Smooth muscle cell (in vitro differentiated cells): ENCODE data around the gene TLE4. TPM values are rescaled to one million over a fixed set of nuclear protein-coding genes. Genes with fewer than 3 reads are reported as not detected.
"Not testable (repeated sequence)": the region's sequence is repeated elsewhere in the genome, so short reads cannot be mapped to it uniquely, and the experiment has no call there.

Experiments
- DNase-seq: peaks from one replicate; lab custom pipeline; 2025; ENCODE audit not compliant: unreplicated experiment; lab: John Stamatoyannopoulos, UW
- H2AFZ ChIP-seq: fragments of 200-600 bp; sonication (generic); 2 replicates; pipeline ENCODE4 v1.6.0; 2016; ENCODE audit warnings: antibody characterized with exemption, low read depth, mild to moderate bottlenecking
- H3F3A ChIP-seq: fragments of 200-600 bp; sonication (generic); 2 replicates; pipeline ENCODE4 v1.6.0; 2017; ENCODE audit warnings: antibody characterized with exemption, low read depth
- H3K27ac ChIP-seq: fragments of 200-600 bp; sonication (generic); 2 replicates; pipeline ENCODE4 v1.5.1; 2016; ENCODE audit warnings: low read depth, mild to moderate bottlenecking
- H3K27me3 ChIP-seq: fragments of 200-600 bp; sonication (generic); 2 replicates; pipeline ENCODE4 v1.6.1; 2016; ENCODE audit warnings: low read depth, mild to moderate bottlenecking
- H3K36me3 ChIP-seq: fragments of 200-600 bp; sonication (generic); 2 replicates; pipeline ENCODE4 v1.5.1; 2016; ENCODE audit warnings: low read depth
- H3K4me1 ChIP-seq: fragments of 200-600 bp; sonication (generic); 2 replicates; pipeline ENCODE4 v1.5.1; 2016; ENCODE audit warnings: low read depth
- H3K4me2 ChIP-seq: fragments of 200-600 bp; sonication (generic); 2 replicates; pipeline ENCODE4 v1.6.0; 2016; ENCODE audit warnings: mild to moderate bottlenecking
- H3K4me3 ChIP-seq: fragments of 200-600 bp; sonication (generic); 2 replicates; pipeline ENCODE4 v1.5.1; 2016; ENCODE audit warnings: mild to moderate bottlenecking
- H3K79me2 ChIP-seq: fragments of 200-600 bp; sonication (generic); 2 replicates; pipeline ENCODE4 v1.6.0; 2016; ENCODE audit warnings: low read depth, mild to moderate bottlenecking
- H3K9ac ChIP-seq: fragments of 200-600 bp; sonication (generic); 2 replicates; pipeline ENCODE4 v1.6.0; 2016; ENCODE audit warnings: low read depth
- H3K9me3 ChIP-seq: fragments of 200-600 bp; sonication (generic); replicated peaks from 2 replicates; pipeline ENCODE4 v1.5.1; 2016; ENCODE audit warnings: low read depth
- H4K20me1 ChIP-seq: fragments of 200-600 bp; sonication (generic); 2 replicates; pipeline ENCODE4 v1.6.0; 2016; ENCODE audit warnings: low read depth
- WGBS: methylation state at CpG from one replicate; pipeline ENCODE4 v1.1.7; 2016; ENCODE audit warnings: low lambda C conversion rate; 5-methylcytosine and 5-hydroxymethylcytosine counted together
- polyA plus RNA-seq: library from polyadenylated mRNA; unstranded; fragments of >200 nt; fragmentation: Nextera tagmentation; extraction: Ambion mirVana; gene quantifications from 2 replicates; pipeline ENCODE4 v1.2.1, GENCODE V29; 2016
- total RNA-seq: library from RNA; depleted of rRNA; stranded (reverse); fragments of >200 nt; gene quantifications from 2 replicates; pipeline ENCODE4 v1.2.3, GENCODE V29; 2014
- TF ChIP-seq, protein P1 (sequence below): fragments of 200-600 bp; sonication (generic); IDR thresholded peaks from 2 replicates; pipeline ENCODE4 v1.5.1; 2017; ENCODE audit warnings: borderline replicate concordance, mild to moderate bottlenecking, antibody characterized with exemption; ENCODE audit not compliant: insufficient read depth, poor library complexity, severe bottlenecking

Gene TLE4
- total and polyA plus RNA-seq, 2 experiments from 2014 or later, result 31.6 to 74.3 TPM

DNA sequence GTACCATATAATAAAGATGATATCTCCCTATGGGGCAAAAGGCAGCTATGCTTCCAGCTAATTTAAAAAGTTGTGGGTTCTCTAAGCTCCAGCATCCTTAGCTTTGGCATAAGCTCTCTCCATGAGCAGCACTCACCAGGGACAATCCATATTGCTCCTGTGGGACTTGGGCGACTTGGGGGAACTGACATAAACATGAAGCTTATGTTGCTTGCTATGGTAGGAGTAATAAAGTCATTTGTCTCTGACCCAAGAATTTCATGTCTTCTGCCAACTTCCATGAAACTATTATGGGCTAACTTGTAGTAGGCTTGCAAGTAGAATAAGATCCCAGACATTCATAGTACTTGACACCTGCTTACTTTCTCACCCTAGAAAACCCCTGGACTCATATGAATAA lies 36.2 kb upstream of the TLE4 start:
- no peaks in the 10 kb centered on the region for H3K4me1 ChIP-seq
- H3K27ac ChIP-seq, result no peak overlapping the region
- no peak for DNase-seq
- H3K27me3 ChIP-seq, result no peaks in the 10 kb centered on the region
- no peak overlapping the region for H3K4me3 ChIP-seq
- H3K36me3 ChIP-seq, result no peaks in the 10 kb centered on the region
- no peaks in the 10 kb centered on the region for H4K20me1 ChIP-seq
- H2AFZ ChIP-seq, result no peak overlapping the region
- 91% methylated on average over 1 of the region's 1 CpG for WGBS
- no peaks in the 10 kb centered on the region for H3K9me3 ChIP-seq
- H3F3A ChIP-seq, result no peaks in the 10 kb centered on the region
- H3K4me2 ChIP-seq, result no peak overlapping the region
- H3K9ac ChIP-seq, result no peak overlapping the region
- TF ChIP-seq, protein P1, sequence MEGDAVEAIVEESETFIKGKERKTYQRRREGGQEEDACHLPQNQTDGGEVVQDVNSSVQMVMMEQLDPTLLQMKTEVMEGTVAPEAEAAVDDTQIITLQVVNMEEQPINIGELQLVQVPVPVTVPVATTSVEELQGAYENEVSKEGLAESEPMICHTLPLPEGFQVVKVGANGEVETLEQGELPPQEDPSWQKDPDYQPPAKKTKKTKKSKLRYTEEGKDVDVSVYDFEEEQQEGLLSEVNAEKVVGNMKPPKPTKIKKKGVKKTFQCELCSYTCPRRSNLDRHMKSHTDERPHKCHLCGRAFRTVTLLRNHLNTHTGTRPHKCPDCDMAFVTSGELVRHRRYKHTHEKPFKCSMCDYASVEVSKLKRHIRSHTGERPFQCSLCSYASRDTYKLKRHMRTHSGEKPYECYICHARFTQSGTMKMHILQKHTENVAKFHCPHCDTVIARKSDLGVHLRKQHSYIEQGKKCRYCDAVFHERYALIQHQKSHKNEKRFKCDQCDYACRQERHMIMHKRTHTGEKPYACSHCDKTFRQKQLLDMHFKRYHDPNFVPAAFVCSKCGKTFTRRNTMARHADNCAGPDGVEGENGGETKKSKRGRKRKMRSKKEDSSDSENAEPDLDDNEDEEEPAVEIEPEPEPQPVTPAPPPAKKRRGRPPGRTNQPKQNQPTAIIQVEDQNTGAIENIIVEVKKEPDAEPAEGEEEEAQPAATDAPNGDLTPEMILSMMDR, result no peak
- no peaks in the 10 kb centered on the region for H3K79me2 ChIP-seq

DNA sequence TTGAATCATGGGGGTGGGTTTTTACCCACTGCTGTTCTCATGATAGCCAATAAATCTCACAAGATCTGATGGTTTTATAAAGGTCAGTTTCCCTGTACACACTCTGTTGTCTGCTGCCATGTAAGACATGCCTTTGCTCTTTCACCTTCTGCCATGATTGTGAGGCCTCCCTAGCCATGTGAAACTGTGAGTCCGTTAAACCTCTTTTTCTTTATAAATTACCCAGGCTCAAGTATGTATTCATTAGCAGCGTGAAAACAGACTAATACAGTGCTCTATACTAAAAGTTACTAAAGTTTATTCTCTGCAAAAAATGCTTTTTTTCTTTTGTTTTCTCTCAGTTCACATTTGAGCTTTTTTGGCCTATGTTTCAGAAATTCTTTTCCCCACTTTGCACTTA lies 33.9 kb upstream of the TLE4 start:
- no peaks in the 10 kb centered on the region for H4K20me1 ChIP-seq
- no peak overlapping the region for H3K27ac ChIP-seq
- no peaks in the 10 kb centered on the region for H3K4me1 ChIP-seq
- no peaks in the 10 kb centered on the region for H3K27me3 ChIP-seq
- H3K4me2 ChIP-seq, result no peak overlapping the region
- no peak overlapping the region for H3K4me3 ChIP-seq
- no peak overlapping the region for H2AFZ ChIP-seq
- no peaks in the 10 kb centered on the region for H3K9me3 ChIP-seq
- no peaks in the 10 kb centered on the region for H3F3A ChIP-seq
- no peaks in the 10 kb centered on the region for H3K36me3 ChIP-seq
- TF ChIP-seq, protein P1, result no peak
- 97% methylated on average over 2 of the region's 2 CpGs for WGBS
- no peak for DNase-seq
- no peaks in the 10 kb centered on the region for H3K79me2 ChIP-seq
- H3K9ac ChIP-seq, result no peak overlapping the region

DNA sequence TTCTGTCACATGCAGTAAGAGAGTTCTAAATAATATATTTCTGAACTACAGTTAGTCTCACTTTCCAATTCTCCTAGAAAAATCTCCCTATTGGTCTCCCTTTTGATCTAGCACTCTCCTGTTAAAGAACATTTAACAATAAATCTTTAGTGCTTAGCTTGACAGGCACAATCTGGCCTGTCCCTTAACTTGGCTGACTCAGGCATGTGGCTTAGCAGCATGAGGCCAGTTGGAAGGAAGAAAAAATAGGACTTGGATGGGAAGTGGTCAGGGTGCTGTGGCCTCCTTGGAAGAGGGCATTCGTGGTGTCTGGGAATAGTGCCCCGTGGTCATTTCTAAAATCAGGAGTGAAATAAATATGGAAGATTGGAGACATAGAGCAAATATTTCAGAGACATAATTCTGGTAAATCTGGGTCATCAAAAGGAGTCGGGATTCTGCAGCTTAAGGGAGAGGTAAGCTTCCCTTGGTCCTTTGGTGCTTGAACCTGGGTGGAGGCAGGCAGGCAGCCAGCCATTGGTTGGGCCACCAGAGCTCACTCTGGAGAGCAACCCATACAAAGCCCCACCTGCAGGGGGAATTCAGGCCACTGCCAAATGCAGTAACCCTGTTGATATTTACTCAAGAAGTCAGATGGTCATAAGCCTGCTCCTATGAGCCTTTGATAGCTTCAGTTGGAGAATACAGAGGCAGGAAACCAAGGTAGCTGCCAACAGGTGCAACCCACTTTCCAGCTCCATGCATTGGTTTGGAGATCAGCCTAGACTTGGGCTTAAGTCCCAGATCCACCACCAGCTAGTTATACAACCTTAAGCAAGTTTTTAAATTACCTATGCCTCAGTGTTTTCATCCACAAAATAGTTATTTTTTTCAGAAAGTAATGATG lies 28.8 kb upstream of the TLE4 start:
- 84% methylated on average over 3 of the region's 3 CpGs for WGBS
- no peak overlapping the region for H2AFZ ChIP-seq

DNA sequence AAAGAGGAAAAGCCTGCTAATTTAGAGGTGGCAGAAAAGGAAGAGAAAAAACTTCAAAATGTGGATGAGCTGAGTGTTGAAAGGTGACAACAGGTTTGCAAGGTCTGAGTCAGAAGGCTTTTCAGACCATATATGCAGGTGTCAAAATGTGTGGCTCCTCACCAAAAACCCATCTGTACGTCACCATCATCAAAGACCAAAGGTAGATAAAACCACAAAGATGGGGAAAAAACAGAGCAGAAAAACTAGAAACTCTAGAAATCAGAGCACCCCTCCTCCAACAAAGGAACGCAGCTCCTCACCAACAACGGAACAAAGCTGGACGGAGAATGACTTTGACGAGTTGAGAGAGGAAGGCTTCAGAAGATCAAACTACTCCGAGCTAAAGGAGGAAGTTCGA lies 27.4 kb upstream of the TLE4 start:
- 92% methylated on average over 7 of the region's 7 CpGs for WGBS
- H3K27me3 ChIP-seq, H3K9ac ChIP-seq, H3K79me2 ChIP-seq, DNase-seq, H3K27ac ChIP-seq, H3K4me2 ChIP-seq, H3F3A ChIP-seq, H2AFZ ChIP-seq, H3K4me1 ChIP-seq, H3K4me3 ChIP-seq, H3K36me3 ChIP-seq, H3K9me3 ChIP-seq, H4K20me1 ChIP-seq: not testable (repeated sequence)

More for the DNA sequence above, 28.8 kb upstream of the TLE4 start:
- H3K36me3 ChIP-seq, result no peaks in the 10 kb centered on the region
- H4K20me1 ChIP-seq, result no peaks in the 10 kb centered on the region
- no peaks in the 10 kb centered on the region for H3K27me3 ChIP-seq
- H3K79me2 ChIP-seq, result no peaks in the 10 kb centered on the region
- H3K4me1 ChIP-seq, result no peaks in the 10 kb centered on the region
- H3K27ac ChIP-seq, result no peak overlapping the region
- H3F3A ChIP-seq, result no peaks in the 10 kb centered on the region
- TF ChIP-seq, protein P1, result no peak
- DNase-seq, result no peak
- H3K4me3 ChIP-seq, result no peak overlapping the region
- no peaks in the 10 kb centered on the region for H3K9me3 ChIP-seq
- no peak overlapping the region for H3K9ac ChIP-seq
- H3K4me2 ChIP-seq, result no peak overlapping the region
